Right lobe of liver (tissue), 4 donors: Measurements from ENCODE around the gene KLHL7.

Experiments
- CTCF ChIP-seq, 4 donors: fragments of 200-600 bp in 3 of 4; fragments of 450-650 bp in 1 of 4; IDR thresholded peaks; one replicate each; pipeline versions ENCODE4 v1.5.1 to v1.8.0; 2016 to 2022; ENCODE audit warnings: antibody characterized with exemption in 4 of 4, mild to moderate bottlenecking in 2 of 4
- POLR2A ChIP-seq: fragments of 450-650 bp; IDR thresholded peaks from one replicate; pipeline ENCODE4 v1.6.1; 2017; ENCODE audit warnings: antibody characterized with exemption, mild to moderate bottlenecking
- donor health status: DM: no; HTN: no; CAD: no.
- donor health status: DM: no; HTN: no; CAD: no.
- donor health status: DM: no; HTN: yes; CAD: no.

GRCh38 chr7:23158546-23158945, 53.0 kb downstream of the KLHL7 start:
- TF ChIP-seq CTCF (IDR thresholded peaks at IDR 0.05), result no peak
- TF ChIP-seq POLR2A, result no peak
